Upper lobe of right lung (tissue), 1 donor: ENCODE measurements around the gene COL4A1. TPM values are rescaled to one million over a fixed set of nuclear protein-coding genes. Genes with fewer than 3 reads are reported as not detected.

Experiments
- ATAC-seq: fragments of 200-7000 bp; cut with Tn5 transposase; one replicate; pipeline ENCODE4 v1.9.1; 2020; ENCODE audit warnings: mild to moderate bottlenecking, moderate library complexity
- DNase-seq: peaks from one replicate; pipeline ENCODE4 v3.0.0-alpha.2; 2020
- H3K27ac ChIP-seq: fragments of 200-600 bp; one replicate; pipeline ENCODE4 v1.8.0; 2022
- H3K27me3 ChIP-seq: fragments of 200-600 bp; one replicate; pipeline ENCODE4 v1.8.0; 2022; ENCODE audit warnings: mild to moderate bottlenecking
- H3K36me3 ChIP-seq: fragments of 200-600 bp; one replicate; pipeline ENCODE4 v1.8.0; 2022
- H3K4me1 ChIP-seq: fragments of 200-600 bp; one replicate; pipeline ENCODE4 v1.8.0; 2022
- H3K4me3 ChIP-seq: fragments of 200-600 bp; one replicate; pipeline ENCODE4 v1.8.0; 2022; ENCODE audit warnings: mild to moderate bottlenecking
- H3K9me3 ChIP-seq: fragments of 200-600 bp; one replicate; pipeline ENCODE4 v1.8.0; 2022
- intact Hi-C: fragments of 100-400 bp; cut with DNase I; formaldehyde crosslinking; loops from one replicate; pipeline ENCODE4 v1.11.0; 2022
- total RNA-seq: library from RNA; stranded (reverse); fragmentation: NEBNext Ultra II Directional; extraction: Animal tissue kit (Norgen Biotek cat#: 25700); gene quantifications from one replicate; pipeline ENCODE4 v1.2.1, GENCODE V29; 2021
- TF ChIP-seq, protein P1 (sequence below): fragments of 200-600 bp; IDR thresholded peaks from one replicate; pipeline ENCODE4 v1.8.0; 2022; ENCODE audit warnings: antibody characterized with exemption
- donor health status: DM: no; HTN: yes; CAD: no; lungs with severe emphysema.

The COL4A1 gene
- total RNA-seq, 1 donor from 2014 or later: 242 TPM

DNA sequence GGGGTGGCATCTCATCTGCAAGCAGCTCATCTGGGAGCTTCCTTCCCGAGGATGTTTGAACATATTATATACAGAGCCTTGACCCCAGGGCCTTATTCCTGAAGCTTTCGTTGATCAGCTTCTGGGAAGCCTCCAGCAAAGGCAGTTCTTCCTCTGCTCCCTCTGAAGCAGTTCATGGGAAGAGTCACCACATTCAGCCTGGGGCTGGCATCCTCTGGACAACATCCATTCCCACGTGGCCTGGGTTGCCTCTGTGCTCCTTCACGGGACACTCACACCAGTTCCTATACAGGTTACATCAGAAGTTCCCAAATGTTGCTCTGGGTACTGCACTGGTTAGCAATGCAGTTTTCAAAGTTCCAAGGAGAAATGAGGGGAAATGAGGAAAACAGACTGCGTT, 29.7 kb upstream of the COL4A1 start:
- no peak for DNase-seq
- no peak for ATAC-seq
- Histone ChIP-seq H3K27ac (peak overlapping the region; percentile 56), H3K36me3 (no peaks in the 10 kb centered on the region), H3K4me1 (peaks cover 47% of the 10 kb centered on the region), H3K27me3 (no peaks in the 10 kb centered on the region), H3K9me3 (no peaks in the 10 kb centered on the region), H3K4me3 (no peak overlapping the region)
- TF ChIP-seq, protein P1, sequence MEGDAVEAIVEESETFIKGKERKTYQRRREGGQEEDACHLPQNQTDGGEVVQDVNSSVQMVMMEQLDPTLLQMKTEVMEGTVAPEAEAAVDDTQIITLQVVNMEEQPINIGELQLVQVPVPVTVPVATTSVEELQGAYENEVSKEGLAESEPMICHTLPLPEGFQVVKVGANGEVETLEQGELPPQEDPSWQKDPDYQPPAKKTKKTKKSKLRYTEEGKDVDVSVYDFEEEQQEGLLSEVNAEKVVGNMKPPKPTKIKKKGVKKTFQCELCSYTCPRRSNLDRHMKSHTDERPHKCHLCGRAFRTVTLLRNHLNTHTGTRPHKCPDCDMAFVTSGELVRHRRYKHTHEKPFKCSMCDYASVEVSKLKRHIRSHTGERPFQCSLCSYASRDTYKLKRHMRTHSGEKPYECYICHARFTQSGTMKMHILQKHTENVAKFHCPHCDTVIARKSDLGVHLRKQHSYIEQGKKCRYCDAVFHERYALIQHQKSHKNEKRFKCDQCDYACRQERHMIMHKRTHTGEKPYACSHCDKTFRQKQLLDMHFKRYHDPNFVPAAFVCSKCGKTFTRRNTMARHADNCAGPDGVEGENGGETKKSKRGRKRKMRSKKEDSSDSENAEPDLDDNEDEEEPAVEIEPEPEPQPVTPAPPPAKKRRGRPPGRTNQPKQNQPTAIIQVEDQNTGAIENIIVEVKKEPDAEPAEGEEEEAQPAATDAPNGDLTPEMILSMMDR: no peak
- intact Hi-C loops: no loop called here

DNA sequence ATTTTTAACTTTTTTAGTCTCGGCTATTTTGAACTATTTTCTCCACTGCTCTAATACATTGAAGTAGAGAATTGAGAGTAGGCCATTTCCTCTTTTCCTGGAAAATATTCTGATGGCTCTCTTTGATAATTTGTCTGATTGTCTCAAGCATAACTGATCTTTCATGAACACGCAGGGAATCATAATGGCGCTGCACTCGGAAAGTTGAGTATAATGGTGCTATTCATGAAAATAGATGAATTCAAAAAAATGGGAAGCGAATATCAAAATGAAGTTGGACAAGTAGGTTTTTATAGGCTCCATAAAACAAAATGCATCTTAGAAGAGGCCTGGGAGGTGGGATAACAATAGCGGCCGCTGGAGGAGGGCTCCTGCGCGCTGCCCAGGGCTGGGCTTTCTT, 29.2 kb upstream of the COL4A1 start:
- Histone ChIP-seq H3K4me1 (peaks cover 50% of the 10 kb centered on the region), H3K27ac (no peak overlapping the region), H3K36me3 (no peaks in the 10 kb centered on the region), H3K9me3 (no peaks in the 10 kb centered on the region), H3K27me3 (no peaks in the 10 kb centered on the region), H3K4me3 (no peak overlapping the region)
- DNase-seq (no peak), ATAC-seq (no peak)
- intact Hi-C loops: no loop called here
- TF ChIP-seq, protein P1: no peak

GRCh38 chr13:110334841-110335490, 28.0 kb upstream of the COL4A1 start:
- TF ChIP-seq, protein P1: no peak
- Histone ChIP-seq H3K36me3 (no peaks in the 10 kb centered on the region), H3K4me3 (no peak overlapping the region), H3K27ac (no peak overlapping the region), H3K4me1 (peaks cover 38% of the 10 kb centered on the region), H3K9me3 (no peaks in the 10 kb centered on the region), H3K27me3 (no peaks in the 10 kb centered on the region)
- DNase-seq (peak; percentile 23), ATAC-seq (no peak)
- intact Hi-C loops: no loop called here

DNA sequence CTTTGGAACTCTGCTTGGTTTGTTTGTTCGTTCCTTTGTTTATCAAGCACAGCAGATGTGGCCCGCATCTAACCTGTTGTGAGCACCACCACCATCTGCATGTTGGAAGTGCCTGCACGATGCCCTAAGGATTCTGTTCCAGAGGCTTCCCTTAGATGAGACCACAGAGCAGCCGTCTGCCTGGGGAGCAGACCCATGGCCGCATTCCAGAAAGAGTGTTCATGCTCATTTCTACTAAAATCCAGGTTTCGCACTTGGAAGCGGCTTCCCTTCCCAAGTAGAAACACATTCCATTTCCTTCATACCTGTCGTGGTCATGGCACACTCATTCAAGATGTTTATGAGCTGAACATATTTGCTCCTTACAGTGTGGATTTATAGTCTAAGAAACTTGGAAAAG, 27.3 kb upstream of the COL4A1 start:
- intact Hi-C loops: no loop called here
- ATAC-seq (no peak), DNase-seq (peak; percentile 33)
- H3K27ac ChIP-seq: no peak overlapping the region
- no peaks in the 10 kb centered on the region for H3K9me3 ChIP-seq
- peaks cover 31% of the 10 kb centered on the region for H3K4me1 ChIP-seq
- no peaks in the 10 kb centered on the region for H3K36me3 ChIP-seq
- TF ChIP-seq, protein P1: no peak
- H3K27me3 ChIP-seq: no peaks in the 10 kb centered on the region
- no peak overlapping the region for H3K4me3 ChIP-seq

- Histone ChIP-seq H3K36me3 (no peaks in the 10 kb centered on the region), H3K27me3 (no peaks in the 10 kb centered on the region), H3K4me3 (no peak overlapping the region), H3K4me1 (peaks cover 30% of the 10 kb centered on the region), H3K9me3 (no peaks in the 10 kb centered on the region), H3K27ac (no peak overlapping the region)
- DNase-seq: peak; percentile 40
- ATAC-seq: no peak
- intact Hi-C loops: no loop called here
- TF ChIP-seq, protein P1: no peak
Observed at GRCh38 chr13:110333837-110334236, 26.9 kb upstream of the COL4A1 start.

- no peaks in the 10 kb centered on the region for H3K27me3 ChIP-seq
- ATAC-seq (no peak), DNase-seq (no peak)
- no peaks in the 10 kb centered on the region for H3K9me3 ChIP-seq
- intact Hi-C loops: no loop called here
- H3K4me3 ChIP-seq: no peak overlapping the region
- TF ChIP-seq, protein P1: no peak
- H3K36me3 ChIP-seq: no peaks in the 10 kb centered on the region
- H3K27ac ChIP-seq: no peak overlapping the region
- peaks cover 22% of the 10 kb centered on the region for H3K4me1 ChIP-seq
Observed at GRCh38 chr13:110332750-110333149, 25.8 kb upstream of the COL4A1 start.
